IPS-15b (cell line): ENCODE measurements around the gene TTC39A.

Experiments
- H3K27me3 ChIP-seq: one replicate; pipeline ENCODE4 v1.6.1; 2013; ENCODE audit warnings: low read length; ENCODE audit not compliant: control insufficient read depth, insufficient read depth
- H3K36me3 ChIP-seq: one replicate; pipeline ENCODE4 v1.6.1; 2013; ENCODE audit warnings: low read length; ENCODE audit not compliant: control insufficient read depth, insufficient read depth
- H3K4me1 ChIP-seq: one replicate; pipeline ENCODE4 v1.6.1; 2013; ENCODE audit warnings: mild to moderate bottlenecking, low read length; ENCODE audit not compliant: control insufficient read depth, insufficient read depth
- H3K4me3 ChIP-seq: one replicate; pipeline ENCODE4 v1.5.1; 2013; ENCODE audit warnings: low read depth, low read length
- H3K9ac ChIP-seq: one replicate; pipeline ENCODE4 v1.6.1; 2013; ENCODE audit warnings: low read depth, mild to moderate bottlenecking, low read length
- H3K9me3 ChIP-seq: one replicate; pipeline ENCODE4 v1.6.1; 2013; ENCODE audit warnings: mild to moderate bottlenecking, low read length; ENCODE audit not compliant: control insufficient read depth, insufficient read depth

TTC39A gene

DNA sequence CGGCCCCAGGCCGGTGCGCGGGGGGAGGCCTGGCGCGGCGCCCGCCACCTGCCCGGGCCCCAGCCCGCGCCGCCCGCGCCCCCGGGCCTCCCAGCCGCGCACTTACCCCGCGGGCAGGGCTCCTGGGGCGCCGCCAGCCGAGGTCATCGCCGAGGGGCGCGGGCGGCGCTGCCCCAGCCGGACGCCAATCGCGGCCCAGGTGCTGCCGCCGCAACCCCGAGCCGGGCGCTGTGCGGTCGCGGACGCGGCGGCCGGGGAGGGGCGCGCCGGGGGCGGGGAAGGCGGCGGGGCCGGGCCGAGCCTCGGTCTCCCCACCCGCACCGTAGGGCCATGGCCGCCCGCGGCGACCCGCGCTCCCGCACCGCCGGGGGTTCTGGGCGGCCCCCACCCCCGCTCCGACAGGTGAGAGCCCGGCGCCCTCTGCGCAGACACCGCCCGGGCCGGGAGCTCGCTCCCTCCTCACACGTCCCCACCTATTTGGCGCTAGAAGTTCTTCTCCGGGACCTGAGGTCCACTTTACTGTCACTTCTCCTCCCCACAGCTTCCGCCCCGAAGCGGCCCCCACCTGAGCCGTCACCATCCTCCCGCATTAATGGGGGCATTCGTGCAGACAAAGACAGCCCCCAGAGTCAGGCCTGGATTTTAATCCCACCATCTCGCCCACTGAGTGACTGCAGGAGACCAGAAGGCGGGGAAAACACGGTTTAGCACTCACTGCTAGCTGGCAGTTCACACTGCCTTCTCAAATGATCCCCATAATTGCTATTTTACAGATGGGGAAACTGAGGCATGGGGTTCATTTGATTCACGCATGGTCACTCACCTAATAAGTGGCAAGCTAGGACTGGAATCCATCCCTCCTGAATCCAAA is at the start of gene TTC39A:
Gene TTC39A, minus strand, starts transcription at position 232 of the 871 bp plus-strand sequence. Its CDS starts 85 bp downstream, at position 147.
- Histone ChIP-seq H3K36me3 (no peaks in the 10 kb centered on the region), H3K27me3 (peaks cover 10% of the 10 kb centered on the region), H3K9me3 (no peaks in the 10 kb centered on the region), H3K9ac (no peak within 1 kb of the TSS), H3K4me1 (peaks cover 5% of the 10 kb centered on the region), H3K4me3 (peak within 1 kb of the TSS; percentile 58)

DNA sequence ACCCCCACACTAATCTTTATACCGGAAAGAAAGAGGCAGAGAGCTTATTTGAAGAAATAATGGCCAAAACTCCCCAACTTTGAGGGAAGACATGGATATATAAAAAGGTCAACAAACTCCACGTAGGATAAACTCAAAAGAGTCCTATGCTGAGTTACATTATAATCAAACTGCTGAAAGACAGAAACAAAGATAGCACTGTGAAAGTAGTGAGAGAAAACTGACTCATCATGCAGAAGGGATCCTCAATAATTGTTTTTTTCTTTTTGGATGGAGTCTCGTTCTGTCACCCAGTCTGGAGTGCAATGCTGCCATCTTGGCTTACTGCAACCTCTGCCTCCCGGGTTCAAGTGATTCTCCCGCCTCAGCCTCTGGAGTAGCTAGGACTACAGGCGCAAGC is 48.5 kb upstream of the TTC39A start:
- Histone ChIP-seq H3K9me3 (peaks cover 4% of the 10 kb centered on the region), H3K4me3 (no peak overlapping the region), H3K27me3 (no peaks in the 10 kb centered on the region), H3K4me1 (no peaks in the 10 kb centered on the region), H3K9ac (no peak overlapping the region), H3K36me3 (peaks cover 2% of the 10 kb centered on the region)

DNA sequence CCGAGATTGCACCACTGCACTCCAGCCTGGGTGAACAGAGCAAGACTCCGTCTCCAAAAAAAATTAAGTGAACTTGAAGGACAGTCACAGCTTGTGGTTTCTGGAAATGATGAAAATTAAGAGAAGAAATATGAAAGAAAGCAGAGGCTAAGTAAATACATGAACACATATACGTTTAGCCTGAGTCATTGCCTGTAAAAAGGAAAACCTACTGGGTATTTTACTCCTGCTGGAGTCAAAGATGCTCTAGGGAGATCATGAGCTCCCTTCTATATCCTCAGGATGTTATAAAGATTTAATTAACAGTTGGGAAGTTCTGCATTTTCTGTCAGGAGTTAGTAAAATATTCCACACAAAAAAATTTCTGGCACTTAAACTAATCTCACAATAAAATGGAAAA is 43.5 kb upstream of the TTC39A start:
- H3K36me3 ChIP-seq = no peaks in the 10 kb centered on the region
- H3K4me3 ChIP-seq = no peak overlapping the region
- no peaks in the 10 kb centered on the region for H3K4me1 ChIP-seq
- no peaks in the 10 kb centered on the region for H3K9me3 ChIP-seq
- no peaks in the 10 kb centered on the region for H3K27me3 ChIP-seq
- H3K9ac ChIP-seq = no peak overlapping the region

DNA sequence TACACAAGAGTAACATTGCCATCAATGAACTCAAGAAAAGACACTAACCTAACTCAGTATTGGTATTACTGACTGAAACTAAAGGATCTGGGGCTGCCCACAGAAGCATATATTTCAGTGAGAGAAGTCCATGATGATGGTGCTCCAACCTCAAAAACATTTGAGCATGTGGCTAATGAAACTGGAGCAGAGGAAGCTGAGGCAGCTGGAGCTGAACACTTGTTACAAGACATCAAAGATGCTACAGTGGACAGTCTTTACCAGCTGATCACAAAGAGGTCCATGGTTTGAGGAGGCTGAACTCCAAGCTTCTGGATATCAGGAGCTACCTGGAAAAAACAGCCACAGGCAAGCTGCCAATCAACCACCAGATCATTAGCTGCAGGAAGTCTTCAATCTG is 42.2 kb upstream of the TTC39A start:
- H3K4me1 ChIP-seq = no peaks in the 10 kb centered on the region
- H3K36me3 ChIP-seq = no peaks in the 10 kb centered on the region
- no peak overlapping the region for H3K4me3 ChIP-seq
- H3K9ac ChIP-seq = no peak overlapping the region
- no peaks in the 10 kb centered on the region for H3K9me3 ChIP-seq
- H3K27me3 ChIP-seq = no peaks in the 10 kb centered on the region

DNA sequence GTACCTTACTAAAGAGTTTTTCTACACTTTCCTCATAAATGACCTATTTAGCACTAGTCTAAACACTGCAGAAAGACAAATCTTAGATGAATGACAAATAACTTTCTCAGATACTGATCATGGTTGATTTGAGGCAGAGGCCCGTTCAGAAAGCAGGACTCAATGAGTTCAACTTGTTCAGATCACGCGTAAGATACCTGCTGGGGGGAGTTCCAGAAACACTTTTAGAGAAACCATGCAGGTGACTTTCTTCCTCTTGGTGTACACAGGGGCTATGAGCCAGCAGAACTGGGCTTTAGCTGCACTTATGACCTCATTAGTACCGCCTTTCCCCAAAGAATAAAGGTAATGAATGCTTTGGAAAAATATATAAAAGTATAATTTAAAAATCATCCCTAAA is 38.8 kb upstream of the TTC39A start:
- H3K36me3 ChIP-seq = no peaks in the 10 kb centered on the region

DNA sequence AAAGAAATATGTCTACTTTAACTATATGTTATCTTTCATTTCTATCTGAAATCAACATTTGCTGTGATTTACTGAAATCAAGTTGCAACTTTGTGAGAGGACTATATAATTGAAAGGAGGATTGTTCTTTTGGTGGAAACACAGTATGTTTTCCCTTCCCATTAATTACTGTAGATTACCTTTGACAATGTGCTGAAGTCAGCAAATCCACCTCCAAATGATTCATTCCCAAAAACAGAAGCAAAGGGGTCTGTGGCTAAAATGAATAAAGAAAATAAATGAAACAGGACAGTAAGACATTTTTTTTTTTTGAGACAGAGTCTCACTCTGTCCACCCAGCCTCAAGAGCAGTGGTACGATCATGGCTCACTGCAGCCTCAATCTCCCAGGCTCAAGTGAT is 35.4 kb upstream of the TTC39A start:
- no peak overlapping the region for H3K4me3 ChIP-seq
- no peaks in the 10 kb centered on the region for H3K27me3 ChIP-seq
- H3K4me1 ChIP-seq = no peaks in the 10 kb centered on the region
- no peaks in the 10 kb centered on the region for H3K9me3 ChIP-seq
- no peaks in the 10 kb centered on the region for H3K36me3 ChIP-seq
- no peak overlapping the region for H3K9ac ChIP-seq

More for the DNA sequence above, 38.8 kb upstream of the TTC39A start:
- Histone ChIP-seq H3K4me1 (no peaks in the 10 kb centered on the region), H3K9me3 (no peaks in the 10 kb centered on the region), H3K27me3 (no peaks in the 10 kb centered on the region), H3K4me3 (no peak overlapping the region), H3K9ac (no peak overlapping the region)

DNA sequence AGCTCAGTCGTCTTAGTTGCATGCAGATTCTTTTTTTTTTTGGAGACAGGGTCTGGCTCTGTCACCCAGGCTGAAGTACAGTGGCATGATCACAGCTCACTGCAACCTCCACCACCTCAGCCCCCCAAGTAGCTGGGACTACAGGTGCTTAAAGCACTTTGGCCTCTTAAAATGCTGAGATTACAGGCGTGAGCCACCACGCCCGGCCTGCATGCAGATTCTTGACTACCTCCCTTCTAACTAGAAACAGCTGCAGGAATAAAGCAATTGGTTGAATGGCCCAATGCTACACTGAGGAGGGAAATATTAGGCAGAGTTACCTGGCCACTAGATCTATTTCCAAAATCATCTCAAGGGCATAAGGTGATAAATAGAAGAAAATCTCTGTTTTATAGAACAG is 29.5 kb upstream of the TTC39A start:
- peaks cover 3% of the 10 kb centered on the region for H3K36me3 ChIP-seq
- no peaks in the 10 kb centered on the region for H3K9me3 ChIP-seq

DNA sequence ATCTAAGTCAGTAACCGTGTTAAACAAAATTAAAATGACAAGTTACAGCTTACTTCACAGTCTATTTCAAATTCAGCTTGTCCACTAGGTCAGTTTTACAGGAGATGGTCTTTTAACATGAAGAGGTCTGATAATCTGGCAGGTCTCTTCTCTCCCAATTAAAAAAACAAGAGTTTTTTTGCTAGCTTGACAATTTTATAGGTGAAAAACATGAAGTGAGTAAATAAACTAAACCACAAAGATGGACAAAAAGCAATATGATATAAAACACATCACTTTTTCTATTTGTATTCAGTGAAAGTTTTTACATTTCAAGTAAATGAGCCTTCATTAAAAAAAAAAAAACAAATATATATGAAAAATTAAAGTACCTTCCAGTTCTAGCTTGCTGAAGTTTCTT is 25.0 kb upstream of the TTC39A start:
- H3K36me3 ChIP-seq = peaks cover 3% of the 10 kb centered on the region
- no peak overlapping the region for H3K9ac ChIP-seq
- H3K4me3 ChIP-seq = no peak overlapping the region

More for the DNA sequence above, 29.5 kb upstream of the TTC39A start:
- Histone ChIP-seq H3K4me1 (no peaks in the 10 kb centered on the region), H3K9ac (no peak overlapping the region), H3K4me3 (no peak overlapping the region), H3K27me3 (no peaks in the 10 kb centered on the region)

DNA sequence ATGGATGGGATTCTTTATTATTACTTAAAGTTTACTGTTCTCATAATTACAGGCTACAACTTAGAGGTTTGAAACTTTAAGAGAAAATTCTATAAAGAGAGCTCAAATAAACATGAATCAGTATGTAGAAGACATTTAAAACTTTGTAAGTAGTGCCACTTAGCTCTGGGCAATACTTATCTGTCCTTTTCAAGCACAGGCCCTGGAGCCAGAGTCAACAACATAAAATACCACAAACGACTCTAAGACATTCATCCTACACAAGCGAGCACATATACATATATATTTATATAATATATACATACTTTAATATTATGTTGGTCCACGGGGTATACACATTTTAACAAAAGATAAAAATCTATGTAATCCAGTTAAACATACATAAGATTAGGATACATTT is 24.1 kb upstream of the TTC39A start:
- no peak overlapping the region for H3K4me3 ChIP-seq
- no peaks in the 10 kb centered on the region for H3K9me3 ChIP-seq
- H3K9ac ChIP-seq = no peak overlapping the region
- no peaks in the 10 kb centered on the region for H3K27me3 ChIP-seq
- peaks cover 3% of the 10 kb centered on the region for H3K36me3 ChIP-seq
- H3K4me1 ChIP-seq = no peaks in the 10 kb centered on the region

More for the DNA sequence above, 25.0 kb upstream of the TTC39A start:
- Histone ChIP-seq H3K4me1 (no peaks in the 10 kb centered on the region), H3K9me3 (no peaks in the 10 kb centered on the region), H3K27me3 (no peaks in the 10 kb centered on the region)

DNA sequence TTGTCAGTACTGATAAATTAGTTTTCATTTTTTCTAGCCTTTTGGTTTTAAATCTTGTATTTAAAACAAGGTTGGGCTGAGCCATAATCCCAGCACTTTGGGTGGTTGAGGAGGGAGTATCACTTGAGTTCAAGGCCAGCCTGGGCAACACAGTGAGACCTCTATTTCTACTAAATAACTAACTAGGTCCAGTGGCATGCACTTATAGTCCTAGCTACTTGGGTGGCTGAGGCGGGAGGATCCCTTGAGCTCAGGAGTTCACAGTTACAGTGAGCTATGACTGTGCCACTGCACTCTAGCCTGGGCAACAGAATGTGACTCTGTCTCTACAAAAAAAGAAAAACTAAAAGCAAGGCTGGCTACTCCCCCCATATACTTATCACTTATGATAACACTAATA is 21.5 kb upstream of the TTC39A start:
- Histone ChIP-seq H3K36me3 (peaks cover 3% of the 10 kb centered on the region), H3K9me3 (no peaks in the 10 kb centered on the region), H3K4me1 (no peaks in the 10 kb centered on the region), H3K4me3 (no peak overlapping the region), H3K27me3 (no peaks in the 10 kb centered on the region), H3K9ac (no peak overlapping the region)

DNA sequence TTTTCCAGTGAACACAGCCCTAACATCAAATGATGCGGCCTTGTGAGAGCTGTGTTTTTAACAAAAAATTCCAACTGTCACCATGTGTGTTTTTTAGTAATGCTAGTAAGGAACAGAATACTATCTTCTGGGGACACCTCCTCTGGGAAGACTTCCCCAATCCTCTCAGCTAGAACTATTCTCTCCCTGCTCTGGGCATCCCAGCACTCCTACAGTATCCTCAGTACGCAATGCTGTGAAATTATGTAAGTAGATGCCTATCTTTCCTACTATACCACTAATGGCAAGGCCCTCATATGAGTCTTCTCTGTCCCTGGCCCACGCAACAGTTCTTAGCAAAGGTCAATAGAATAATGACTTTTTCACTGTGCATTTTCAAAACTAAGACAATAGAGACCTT is 19.5 kb upstream of the TTC39A start:
- H3K4me1 ChIP-seq = no peaks in the 10 kb centered on the region
- no peaks in the 10 kb centered on the region for H3K36me3 ChIP-seq
- no peak overlapping the region for H3K4me3 ChIP-seq
- no peaks in the 10 kb centered on the region for H3K27me3 ChIP-seq
- no peak overlapping the region for H3K9ac ChIP-seq
- H3K9me3 ChIP-seq = no peaks in the 10 kb centered on the region

DNA sequence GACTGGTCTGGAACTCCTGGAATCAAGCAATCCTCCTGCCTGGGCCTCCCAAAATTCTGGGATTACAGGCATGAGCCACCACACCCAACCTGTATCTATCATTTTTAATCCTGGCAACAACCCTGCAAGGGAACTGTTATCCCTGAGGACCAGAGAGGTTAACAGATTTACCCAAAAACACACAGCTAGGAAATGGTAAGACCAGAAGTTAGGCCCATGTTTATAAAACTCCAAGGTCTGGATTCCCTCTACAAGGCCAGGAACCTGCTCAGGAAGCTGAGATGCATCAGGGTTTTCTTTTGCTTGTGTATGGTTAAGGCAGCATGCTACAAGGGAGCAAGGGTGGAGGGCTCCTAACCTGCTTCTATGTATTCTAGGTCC is 17.8 kb upstream of the TTC39A start:
- Histone ChIP-seq H3K27me3 (peaks cover 14% of the 10 kb centered on the region), H3K9me3 (no peaks in the 10 kb centered on the region), H3K4me1 (no peaks in the 10 kb centered on the region), H3K9ac (no peak overlapping the region), H3K4me3 (no peak overlapping the region), H3K36me3 (no peaks in the 10 kb centered on the region)
